ENCODE measurements around the gene ADAMTS6. TPM values are rescaled to one million over a fixed set of nuclear protein-coding genes. Genes with fewer than 3 reads are reported as not detected.

ADAMTS6 gene
- total RNA-seq, 1 experiment from 2014 or later, result 0.23 TPM

DNA sequence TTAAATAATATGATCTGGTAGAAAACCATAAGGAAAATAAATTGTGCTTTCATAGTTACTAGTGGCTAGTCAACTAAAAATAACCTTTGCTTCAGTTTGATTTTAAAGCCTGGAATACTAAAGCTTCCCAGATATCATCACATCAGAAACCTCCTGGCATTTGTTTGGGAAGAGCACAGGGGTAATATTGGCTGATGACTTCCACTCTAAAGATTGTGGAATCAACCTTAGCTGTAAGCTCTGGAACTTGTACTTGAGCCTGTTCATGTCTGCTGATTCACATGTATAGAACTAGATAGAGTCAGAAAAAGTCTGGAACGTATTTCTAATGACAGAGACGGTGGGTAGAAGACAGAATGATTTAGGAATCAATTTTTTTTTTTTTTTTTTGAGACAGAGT lies 367.9 kb downstream of the ADAMTS6 start:
- peaks cover 21% of the 10 kb centered on the region for H3K9me3 Mint-ChIP-seq (ENCODE audit: unreplicated experiment)
- TF ChIP-seq, protein P1, sequence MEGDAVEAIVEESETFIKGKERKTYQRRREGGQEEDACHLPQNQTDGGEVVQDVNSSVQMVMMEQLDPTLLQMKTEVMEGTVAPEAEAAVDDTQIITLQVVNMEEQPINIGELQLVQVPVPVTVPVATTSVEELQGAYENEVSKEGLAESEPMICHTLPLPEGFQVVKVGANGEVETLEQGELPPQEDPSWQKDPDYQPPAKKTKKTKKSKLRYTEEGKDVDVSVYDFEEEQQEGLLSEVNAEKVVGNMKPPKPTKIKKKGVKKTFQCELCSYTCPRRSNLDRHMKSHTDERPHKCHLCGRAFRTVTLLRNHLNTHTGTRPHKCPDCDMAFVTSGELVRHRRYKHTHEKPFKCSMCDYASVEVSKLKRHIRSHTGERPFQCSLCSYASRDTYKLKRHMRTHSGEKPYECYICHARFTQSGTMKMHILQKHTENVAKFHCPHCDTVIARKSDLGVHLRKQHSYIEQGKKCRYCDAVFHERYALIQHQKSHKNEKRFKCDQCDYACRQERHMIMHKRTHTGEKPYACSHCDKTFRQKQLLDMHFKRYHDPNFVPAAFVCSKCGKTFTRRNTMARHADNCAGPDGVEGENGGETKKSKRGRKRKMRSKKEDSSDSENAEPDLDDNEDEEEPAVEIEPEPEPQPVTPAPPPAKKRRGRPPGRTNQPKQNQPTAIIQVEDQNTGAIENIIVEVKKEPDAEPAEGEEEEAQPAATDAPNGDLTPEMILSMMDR (IDR thresholded peaks at IDR 0.05; ENCODE audit: insufficient read depth in 1 of 2, low read depth in 1 of 2, low read length in 1 of 2, severe bottlenecking in 1 of 2, unreplicated experiment in 1 of 2), result no peak
- Histone ChIP-seq H3K4me3 (ENCODE audit: low read depth, low read length) (no peak overlapping the region), H3K27me3 (replicated peaks; ENCODE audit: control insufficient read depth, insufficient read depth, low read length) (no peaks in the 10 kb centered on the region), H3K9me3 (no peaks in the 10 kb centered on the region), H3K36me3 (ENCODE audit: control insufficient read depth, insufficient read depth, low read length) (no peaks in the 10 kb centered on the region), H3K4me1 (no peaks in the 10 kb centered on the region)
- BruUV-seq (replicated peaks), result no TSS peak
- CTCF ChIA-PET, result no interaction called here
- H3K36me3 Mint-ChIP-seq (ENCODE audit: insufficient read depth, unreplicated experiment), result no peaks in the 10 kb centered on the region
- no peaks in the 10 kb centered on the region for H3K4me1 Mint-ChIP-seq (ENCODE audit: low read depth, unreplicated experiment)
- no peak for DNase-seq
- POLR2A ChIA-PET, result no interaction called here
- intact Hi-C loops (cut with micrococcal nuclease; ENCODE audit: unreplicated experiment), result no loop called here
- no peaks in the 10 kb centered on the region for H3K27me3 Mint-ChIP-seq (ENCODE audit: insufficient read depth, unreplicated experiment)
- no peak overlapping the region for H3K4me3 Mint-ChIP-seq (ENCODE audit: unreplicated experiment)
- no peak overlapping the region for H3K27ac Mint-ChIP-seq (ENCODE audit: unreplicated experiment)

DNA sequence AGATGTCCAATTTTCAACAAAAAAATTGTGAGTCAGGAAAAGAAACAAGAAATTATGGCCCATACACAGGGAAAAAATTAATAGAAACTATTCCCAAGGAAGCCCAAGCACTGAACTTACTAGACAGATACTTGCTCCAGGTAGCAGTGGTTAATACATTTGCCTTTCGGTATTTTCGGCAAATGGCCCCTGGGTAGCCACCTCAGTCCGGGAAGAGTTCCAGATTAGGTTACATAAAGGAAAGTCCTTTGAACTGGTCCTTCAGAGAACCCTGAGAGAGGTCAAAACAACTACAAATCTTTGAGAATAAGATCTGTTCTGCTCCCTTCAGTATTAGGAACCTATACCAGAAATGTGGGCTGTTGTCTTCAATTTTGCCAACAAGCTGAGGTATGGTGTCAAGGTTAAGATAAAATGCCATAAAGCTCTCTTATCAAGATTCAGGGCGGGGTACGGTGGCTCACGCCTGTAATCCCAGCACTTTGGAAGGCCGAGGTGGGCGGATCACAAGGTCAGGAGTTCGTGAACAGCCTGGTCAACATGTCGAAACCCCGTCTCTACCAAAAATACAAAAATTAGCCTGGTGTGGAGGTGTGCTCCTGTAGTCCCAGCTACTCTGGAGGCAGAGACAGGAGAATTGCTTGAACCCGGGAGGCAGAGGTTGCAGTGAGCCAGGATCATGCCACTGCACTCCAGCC lies 369.6 kb downstream of the ADAMTS6 start:
- intact Hi-C loops (cut with micrococcal nuclease; ENCODE audit: unreplicated experiment), result no loop called here
- H3K27me3 Mint-ChIP-seq (ENCODE audit: insufficient read depth, unreplicated experiment), result no peaks in the 10 kb centered on the region
- Histone ChIP-seq H3K4me3 (ENCODE audit: low read depth, low read length) (no peak overlapping the region), H3K36me3 (ENCODE audit: control insufficient read depth, insufficient read depth, low read length) (no peaks in the 10 kb centered on the region), H3K4me1 (no peaks in the 10 kb centered on the region), H3K9me3 (no peaks in the 10 kb centered on the region), H3K27me3 (replicated peaks; ENCODE audit: control insufficient read depth, insufficient read depth, low read length) (no peaks in the 10 kb centered on the region)
- H3K4me3 Mint-ChIP-seq (ENCODE audit: unreplicated experiment), result no peak overlapping the region
- H3K4me1 Mint-ChIP-seq (ENCODE audit: low read depth, unreplicated experiment), result no peaks in the 10 kb centered on the region
- no peak for DNase-seq
- ChIA-PET CTCF (no interaction called here), POLR2A (no interaction called here)
- peaks cover 10% of the 10 kb centered on the region for H3K9me3 Mint-ChIP-seq (ENCODE audit: unreplicated experiment)
- TF ChIP-seq, protein P1 (IDR thresholded peaks at IDR 0.05; ENCODE audit: insufficient read depth in 1 of 2, low read depth in 1 of 2, low read length in 1 of 2, severe bottlenecking in 1 of 2, unreplicated experiment in 1 of 2), result no peak
- no peak overlapping the region for H3K27ac Mint-ChIP-seq (ENCODE audit: unreplicated experiment)
- BruUV-seq (replicated peaks), result no TSS peak
- no peaks in the 10 kb centered on the region for H3K36me3 Mint-ChIP-seq (ENCODE audit: insufficient read depth, unreplicated experiment)

DNA sequence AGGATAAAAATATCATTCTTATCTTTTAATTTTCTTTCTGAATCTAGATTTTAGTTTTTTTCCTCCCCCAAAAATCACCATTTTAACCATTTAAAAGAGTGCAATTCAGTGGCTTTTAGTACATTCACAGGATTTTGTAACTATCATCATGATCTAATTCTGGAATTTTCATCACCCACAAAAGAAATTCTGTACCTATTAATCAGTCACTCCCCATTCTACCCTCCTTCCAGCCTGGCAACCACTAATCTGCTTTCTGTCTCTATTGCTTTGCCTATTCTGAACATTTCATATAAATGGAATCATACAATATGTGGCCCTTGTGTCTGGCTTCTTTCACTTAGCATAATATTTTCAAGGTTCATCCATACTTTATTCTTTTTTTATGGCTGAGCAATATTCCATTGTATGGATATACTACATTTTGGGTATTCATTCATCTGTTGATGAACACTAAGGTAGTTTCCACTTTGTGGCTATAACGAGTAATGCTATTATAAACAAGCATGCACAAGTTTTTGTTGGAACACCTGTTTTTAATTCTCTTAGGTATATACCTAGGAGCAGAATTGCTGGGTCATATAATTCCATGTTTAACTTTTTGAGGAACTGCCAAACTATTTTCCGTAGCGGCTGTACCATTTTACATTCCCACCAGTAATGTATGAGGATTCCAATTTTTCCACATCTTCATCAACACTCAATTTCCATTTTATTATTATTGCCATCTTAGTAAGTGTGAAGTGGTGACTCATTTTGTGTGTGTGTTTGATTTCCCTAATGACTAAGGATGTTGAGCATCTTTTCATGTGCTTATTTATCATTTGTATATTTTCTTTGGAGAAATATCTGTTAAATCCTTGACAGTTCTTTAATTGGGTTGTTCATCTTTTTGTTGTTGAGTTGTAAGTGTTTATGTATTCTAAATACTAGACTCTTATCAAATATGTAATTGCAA lies 372.7 kb downstream of the ADAMTS6 start:
- Mint-ChIP-seq H3K9me3 (ENCODE audit: unreplicated experiment) (no peaks in the 10 kb centered on the region), H3K36me3 (ENCODE audit: insufficient read depth, unreplicated experiment) (no peaks in the 10 kb centered on the region), H3K27ac (ENCODE audit: unreplicated experiment) (no peak overlapping the region), H3K4me3 (ENCODE audit: unreplicated experiment) (no peak overlapping the region), H3K4me1 (ENCODE audit: low read depth, unreplicated experiment) (peaks cover 13% of the 10 kb centered on the region), H3K27me3 (ENCODE audit: insufficient read depth, unreplicated experiment) (no peaks in the 10 kb centered on the region)
- intact Hi-C loops (cut with micrococcal nuclease; ENCODE audit: unreplicated experiment), result no loop called here
- H3K4me3 ChIP-seq (ENCODE audit: low read depth, low read length), result no peak overlapping the region
- BruUV-seq (replicated peaks), result no TSS peak
- POLR2A ChIA-PET, result no interaction called here
- H3K4me1 ChIP-seq, result no peaks in the 10 kb centered on the region
- no peaks in the 10 kb centered on the region for H3K36me3 ChIP-seq (ENCODE audit: control insufficient read depth, insufficient read depth, low read length)
- TF ChIP-seq, protein P1 (IDR thresholded peaks at IDR 0.05; ENCODE audit: insufficient read depth in 1 of 2, low read depth in 1 of 2, low read length in 1 of 2, severe bottlenecking in 1 of 2, unreplicated experiment in 1 of 2), result no peak
- DNase-seq, result no peak
- CTCF ChIA-PET, result no interaction called here
- no peaks in the 10 kb centered on the region for H3K27me3 ChIP-seq (replicated peaks; ENCODE audit: control insufficient read depth, insufficient read depth, low read length)
- no peaks in the 10 kb centered on the region for H3K9me3 ChIP-seq
